ENCODE data around the gene GRM6.

- TF ChIP-seq POLR2A (IDR thresholded peaks at IDR 0.05) (no peak), CTCF (IDR thresholded peaks at IDR 0.05) (no peak)
Measured at GRCh38 chr5:179006564-179006963, 11.4 kb upstream of the GRM6 start.
